IPS DF 19.7 (cell line): ENCODE data around the gene ARHGAP8.
"Not testable (repeated sequence)": the region's sequence is repeated elsewhere in the genome, so short reads cannot be mapped to it uniquely, and the experiment has no call there.

ENCODE experiments used
- DNase-seq: peaks from one replicate; pipeline ENCODE4 v3.0.0-alpha.2; 2013; ENCODE audit warnings: low read depth, low spot score

The ARHGAP8 gene

GRCh38 chr22:44885806-44886360, 133.5 kb downstream of the ARHGAP8 start:
- no peak for DNase-seq

GRCh38 chr22:44887941-44888366, 135.6 kb downstream of the ARHGAP8 start:
- DNase-seq: no peak

GRCh38 chr22:44888491-44889254, 136.3 kb downstream of the ARHGAP8 start:
- no peak for DNase-seq

GRCh38 chr22:44889255-44889878, 137.0 kb downstream of the ARHGAP8 start:
- no peak for DNase-seq

- DNase-seq: no peak
These were observed 138.3 kb downstream of the ARHGAP8 start for GRCh38 chr22:44890416-44891292.

GRCh38 chr22:44891293-44891747, 138.9 kb downstream of the ARHGAP8 start:
- no peak for DNase-seq

GRCh38 chr22:44891791-44892190, 139.4 kb downstream of the ARHGAP8 start:
- DNase-seq: no peak

GRCh38 chr22:44892243-44892642, 139.9 kb downstream of the ARHGAP8 start:
- no peak for DNase-seq

- DNase-seq: no peak
These were observed 140.7 kb downstream of the ARHGAP8 start for GRCh38 chr22:44892803-44893730.

GRCh38 chr22:44893731-44894080, 141.3 kb downstream of the ARHGAP8 start:
- DNase-seq: no peak

GRCh38 chr22:44894321-44894720, 141.9 kb downstream of the ARHGAP8 start:
- no peak for DNase-seq

GRCh38 chr22:44894782-44895181, 142.4 kb downstream of the ARHGAP8 start:
- no peak for DNase-seq

GRCh38 chr22:44895296-44896055, 143.1 kb downstream of the ARHGAP8 start:
- DNase-seq: no peak

GRCh38 chr22:44898236-44898635, 145.9 kb downstream of the ARHGAP8 start:
- no peak for DNase-seq

GRCh38 chr22:44901301-44901700, 148.9 kb downstream of the ARHGAP8 start:
- DNase-seq: no peak

GRCh38 chr22:44903164-44903563, 150.8 kb downstream of the ARHGAP8 start:
- not testable (repeated sequence) for DNase-seq

GRCh38 chr22:44904492-44905152, 152.2 kb downstream of the ARHGAP8 start:
- DNase-seq: not testable (repeated sequence)

GRCh38 chr22:44906248-44906936, 154.0 kb downstream of the ARHGAP8 start:
- no peak for DNase-seq
